MM.1S (cell line): ENCODE data around the gene AMTN.

ENCODE experiments used
- CTCF ChIP-seq: fragments of 300-600 bp; sonication (generic); IDR thresholded peaks from 2 replicates; pipeline ENCODE4 v1.5.1; 2016; ENCODE audit warnings: antibody characterized with exemption, low read length, mixed read lengths
- EZH2 ChIP-seq: fragments of 300-600 bp; sonication (generic); optimal IDR thresholded peaks from 2 replicates; pipeline ENCODE3; 2017; ENCODE audit warnings: low read depth, mild to moderate bottlenecking, antibody characterized with exemption, low read length, mixed read lengths
- EZH2phosphoT487 ChIP-seq: fragments of 300-600 bp; sonication (generic); IDR thresholded peaks from 2 replicates; pipeline ENCODE4 v1.6.1; 2018; ENCODE audit warnings: antibody characterized with exemption, low read length

- TF ChIP-seq EZH2phosphoT487 (no peak), CTCF (no peak), EZH2 (no peak)
Measured at GRCh38 chr4:70515367-70516250, 2.8 kb upstream of the AMTN start.
